HepG2 (cell line): ENCODE measurements around the gene HEXIM1. TPM values are rescaled to one million over a fixed set of nuclear protein-coding genes. Genes with fewer than 3 reads are reported as not detected.

Experiments
- ATAC-seq: fragments of 200-7000 bp; cut with Tn5 transposase; 3 replicates; pipeline ENCODE4 v1.9.1; 2020; ENCODE audit warnings: mild to moderate bottlenecking, moderate library complexity
- BruUV-seq: library from RNA; stranded (reverse); fragments of 400-500 nt; replicated peaks from 2 replicates; lab custom pipeline; 2021; lab: Mats Ljungman, UMichigan
- CTCF ChIA-PET: fragments of 300-600 bp; formaldehyde crosslinking; extraction: SDS; loops from one replicate; lab custom pipeline; 2021; ENCODE audit warnings: low total read pairs, inconsistent platforms, low intra/inter-chr PET ratio; lab: Yijun Ruan, JAX
- POLR2A ChIA-PET: fragments of 350-600 bp; sonication (Branson Sonifier 250); formaldehyde crosslinking; loops from one replicate; lab custom pipeline; 2020; ENCODE audit warnings: antibody characterized with exemption, inconsistent platforms; lab: Yijun Ruan, JAX
- DNase-seq: peaks from one replicate; pipeline ENCODE4 v3.0.0-alpha.2; 2015; ENCODE audit warnings: low spot score
- FAIRE-seq: peaks from 3 replicates; lab custom pipeline; 2011; peaks lifted over from hg19 to GRCh38; lab: Jason Lieb, UNC
- H2AFZ ChIP-seq: one replicate; pipeline ENCODE4 v1.6.1; 2011; ENCODE audit warnings: low read length, inconsistent platforms
- H3K27ac ChIP-seq: fragments of 300-600 bp; 3 replicates; pipeline ENCODE4 v1.8.0; 2011; ENCODE audit warnings: mixed run types, mild to moderate bottlenecking, mixed read lengths, low read length, inconsistent platforms; ENCODE audit not compliant: insufficient read depth; ENCODE audit errors: extremely low read length
- H3K27me3 ChIP-seq, 2 experiments: fragments of 200-600 bp in 1 of 2; 2 replicates in 1 of 2; 3 replicates in 1 of 2; pipeline versions ENCODE4 v1.6.0 to v1.8.0; 2011; ENCODE audit warnings: low read length in 2 of 2, mild to moderate bottlenecking in 2 of 2, moderate library complexity in 2 of 2, inconsistent platforms in 1 of 2; ENCODE audit not compliant: insufficient read depth in 2 of 2, control insufficient read depth in 1 of 2
- H3K36me3 ChIP-seq, 2 experiments: fragments of 200-600 bp in 1 of 2; replicated peaks in 1 of 2; 2 replicates in 1 of 2; 3 replicates in 1 of 2; pipeline versions ENCODE4 v1.5.1 to v1.8.0; 2011; ENCODE audit warnings: low read length in 2 of 2, inconsistent platforms in 1 of 2; ENCODE audit not compliant: insufficient read depth in 2 of 2, control insufficient read depth in 1 of 2
- H3K4me1 ChIP-seq: 2 replicates; pipeline ENCODE4 v1.5.1; 2012; ENCODE audit warnings: low read length, inconsistent platforms; ENCODE audit not compliant: insufficient read depth
- H3K4me2 ChIP-seq: 2 replicates; pipeline ENCODE4 v1.6.0; 2011; ENCODE audit warnings: low read depth, low read length, inconsistent platforms
- H3K4me3 ChIP-seq, 3 experiments: fragments of 200-600 bp in 1 of 3; sonication (generic), shearing (Covaris generic) in 1 of 3; replicated peaks in 1 of 3; 2 replicates each; pipeline ENCODE4 v1.5.1; 2011 to 2016; ENCODE audit warnings: low read length in 3 of 3, inconsistent platforms in 2 of 3, low read depth in 2 of 3, mild to moderate bottlenecking in 2 of 3, control low read depth in 1 of 3, mixed read lengths in 1 of 3; ENCODE audit not compliant: insufficient read depth in 1 of 3
- H3K79me2 ChIP-seq: one replicate; pipeline ENCODE4 v1.6.1; 2011; ENCODE audit warnings: low read length, inconsistent platforms; ENCODE audit not compliant: insufficient read depth
- H3K9ac ChIP-seq: 2 replicates; pipeline ENCODE4 v1.6.0; 2011; ENCODE audit warnings: mild to moderate bottlenecking, low read depth, low read length, inconsistent platforms; ENCODE audit not compliant: insufficient read depth
- H3K9me3 ChIP-seq: 2 replicates; pipeline ENCODE4 v1.5.1; 2012; ENCODE audit warnings: mild to moderate bottlenecking, low read length
- H4K20me1 ChIP-seq: 2 replicates; pipeline ENCODE4 v1.6.0; 2011; ENCODE audit warnings: inconsistent platforms, mild to moderate bottlenecking, low read length, moderate library complexity; ENCODE audit not compliant: insufficient read depth
- NR2C2 ChIP-seq: sonication (generic); formaldehyde crosslinking; IDR thresholded peaks from 2 replicates; pipeline ENCODE4 v1.4.0; 2020; ENCODE audit warnings: missing genetic modification reagents, mild to moderate bottlenecking, moderate library complexity, borderline replicate concordance
- RAD51 ChIP-seq: fragments of 450-650 bp; IDR thresholded peaks from 2 replicates; pipeline ENCODE4 v1.6.1; 2016; ENCODE audit warnings: borderline replicate concordance
- SNAI1 ChIP-seq: sonication (generic); formaldehyde crosslinking; IDR thresholded peaks from 2 replicates; pipeline ENCODE4 v1.5.0; 2020; ENCODE audit warnings: mild to moderate bottlenecking, missing genetic modification reagents, borderline replicate concordance
- TEAD3 ChIP-seq: optimal IDR thresholded peaks from 2 replicates; pipeline ENCODE3; 2016; ENCODE audit warnings: borderline replicate concordance
- ZNF260 ChIP-seq: sonication (generic); formaldehyde crosslinking; IDR thresholded peaks from 2 replicates; pipeline ENCODE4 v1.4.0; 2020; ENCODE audit warnings: missing genetic modification reagents, low read depth, mild to moderate bottlenecking, borderline replicate concordance
- ZNF460 ChIP-seq: sonication (generic); formaldehyde crosslinking; IDR thresholded peaks from 2 replicates; pipeline ENCODE4 v1.5.1; 2020; ENCODE audit warnings: missing genetic modification reagents, mild to moderate bottlenecking, borderline replicate concordance
- WGBS: methylation state at CpG from one replicate; pipeline ENCODE4 v1.1.6; 2017; ENCODE audit warnings: low lambda C conversion rate; 5-methylcytosine and 5-hydroxymethylcytosine counted together
- in situ Hi-C: cut with HindIII; loops from 2 replicates; pipeline ENCODE4 v1.10.0; 2017; ENCODE audit warnings: low pct_unique_long_range_greater_than_20kb; ENCODE audit not compliant: extremely low pct_ligation_motif_present
- intact Hi-C: fragments of 100-400 bp; cut with micrococcal nuclease; formaldehyde crosslinking; loops from one replicate; pipeline ENCODE4 v1.10.0; 2022; ENCODE audit not compliant: unreplicated experiment
- polyA plus RNA-seq, 8 experiments: library from polyadenylated mRNA; depleted of rRNA in 3 of 8; stranded (reverse) in 7 of 8; unstranded in 1 of 8; fragments of >200 nt; fragmentation: Illumina TruSeq in 4 of 8; extraction: Trizol in 4 of 8; gene quantifications; 2 replicates each; pipeline versions ENCODE4 v1.2.1 to v1.2.3, GENCODE V29; 2011 to 2016; ENCODE audit warnings: low read depth in 4 of 8, missing spikeins in 1 of 8, mixed read lengths in 1 of 8; ENCODE audit not compliant: insufficient read depth in 1 of 8
- total RNA-seq, 5 experiments: library from RNA; depleted of rRNA; stranded (reverse); fragments of >200 nt; fragmentation: Illumina TruSeq; extraction: Trizol; gene quantifications; 2 replicates each; pipeline ENCODE4 v1.2.3, GENCODE V29; 2016; ENCODE audit warnings: low read depth in 1 of 5
- TF ChIP-seq, protein P1 (sequence below): sonication (generic); formaldehyde crosslinking; IDR thresholded peaks from 2 replicates; pipeline ENCODE4 v1.4.0; 2020; ENCODE audit warnings: missing genetic modification reagents, borderline replicate concordance
- TF ChIP-seq, protein P2 (sequence below): sonication (generic); formaldehyde crosslinking; IDR thresholded peaks from 2 replicates; pipeline ENCODE4 v1.5.1; 2020; ENCODE audit warnings: missing genetic modification reagents, mild to moderate bottlenecking, borderline replicate concordance
- TF ChIP-seq, protein P3 (sequence below): sonication (generic); formaldehyde crosslinking; IDR thresholded peaks from 2 replicates; pipeline ENCODE4 v1.8.1; 2023; ENCODE audit warnings: mild to moderate bottlenecking, missing genetic modification reagents, borderline replicate concordance

The HEXIM1 gene
- total and polyA plus RNA-seq, 2 of the 13 experiments (the other 11 are each of a cell fraction or from before 2014, with no cell fraction given): 10.5 to 16.6 TPM

DNA sequence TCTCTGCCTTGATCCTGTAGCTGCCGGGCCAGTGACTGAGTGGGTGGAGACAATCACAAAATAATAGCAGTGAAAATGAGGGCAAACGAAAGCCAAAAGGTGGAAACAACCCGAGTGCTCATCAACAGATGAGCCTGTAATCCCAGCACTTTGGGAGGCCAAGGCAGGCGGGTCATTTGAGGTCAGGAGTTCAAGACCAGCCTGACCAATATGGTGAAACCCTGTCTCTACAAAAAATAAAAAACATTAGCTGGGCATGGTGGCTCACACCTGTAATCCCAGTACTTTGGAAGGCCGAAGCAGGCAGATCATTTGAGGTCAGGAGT lies 23.5 kb upstream of the HEXIM1 start (continued):
- TF ChIP-seq, protein P1, sequence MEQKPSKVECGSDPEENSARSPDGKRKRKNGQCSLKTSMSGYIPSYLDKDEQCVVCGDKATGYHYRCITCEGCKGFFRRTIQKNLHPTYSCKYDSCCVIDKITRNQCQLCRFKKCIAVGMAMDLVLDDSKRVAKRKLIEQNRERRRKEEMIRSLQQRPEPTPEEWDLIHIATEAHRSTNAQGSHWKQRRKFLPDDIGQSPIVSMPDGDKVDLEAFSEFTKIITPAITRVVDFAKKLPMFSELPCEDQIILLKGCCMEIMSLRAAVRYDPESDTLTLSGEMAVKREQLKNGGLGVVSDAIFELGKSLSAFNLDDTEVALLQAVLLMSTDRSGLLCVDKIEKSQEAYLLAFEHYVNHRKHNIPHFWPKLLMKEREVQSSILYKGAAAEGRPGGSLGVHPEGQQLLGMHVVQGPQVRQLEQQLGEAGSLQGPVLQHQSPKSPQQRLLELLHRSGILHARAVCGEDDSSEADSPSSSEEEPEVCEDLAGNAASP (CRISPR knock-in tag): peak; percentile 73; the same call in 1 of the 2 replicates
- TF ChIP-seq NR2C2 (CRISPR knock-in tag) (peak; percentile 33; the same call in 1 of the 2 replicates), SNAI1 (0 out of 2 replicates have a peak, but pooled peaks have one; percentile 3)
- TF ChIP-seq, protein P2, sequence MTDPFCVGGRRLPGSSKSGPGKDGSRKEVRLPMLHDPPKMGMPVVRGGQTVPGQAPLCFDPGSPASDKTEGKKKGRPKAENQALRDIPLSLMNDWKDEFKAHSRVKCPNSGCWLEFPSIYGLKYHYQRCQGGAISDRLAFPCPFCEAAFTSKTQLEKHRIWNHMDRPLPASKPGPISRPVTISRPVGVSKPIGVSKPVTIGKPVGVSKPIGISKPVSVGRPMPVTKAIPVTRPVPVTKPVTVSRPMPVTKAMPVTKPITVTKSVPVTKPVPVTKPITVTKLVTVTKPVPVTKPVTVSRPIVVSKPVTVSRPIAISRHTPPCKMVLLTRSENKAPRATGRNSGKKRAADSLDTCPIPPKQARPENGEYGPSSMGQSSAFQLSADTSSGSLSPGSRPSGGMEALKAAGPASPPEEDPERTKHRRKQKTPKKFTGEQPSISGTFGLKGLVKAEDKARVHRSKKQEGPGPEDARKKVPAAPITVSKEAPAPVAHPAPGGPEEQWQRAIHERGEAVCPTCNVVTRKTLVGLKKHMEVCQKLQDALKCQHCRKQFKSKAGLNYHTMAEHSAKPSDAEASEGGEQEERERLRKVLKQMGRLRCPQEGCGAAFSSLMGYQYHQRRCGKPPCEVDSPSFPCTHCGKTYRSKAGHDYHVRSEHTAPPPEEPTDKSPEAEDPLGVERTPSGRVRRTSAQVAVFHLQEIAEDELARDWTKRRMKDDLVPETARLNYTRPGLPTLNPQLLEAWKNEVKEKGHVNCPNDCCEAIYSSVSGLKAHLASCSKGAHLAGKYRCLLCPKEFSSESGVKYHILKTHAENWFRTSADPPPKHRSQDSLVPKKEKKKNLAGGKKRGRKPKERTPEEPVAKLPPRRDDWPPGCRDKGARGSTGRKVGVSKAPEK (CRISPR knock-in tag): 0 out of 2 replicates have a peak, but pooled peaks have one; percentile 2

DNA sequence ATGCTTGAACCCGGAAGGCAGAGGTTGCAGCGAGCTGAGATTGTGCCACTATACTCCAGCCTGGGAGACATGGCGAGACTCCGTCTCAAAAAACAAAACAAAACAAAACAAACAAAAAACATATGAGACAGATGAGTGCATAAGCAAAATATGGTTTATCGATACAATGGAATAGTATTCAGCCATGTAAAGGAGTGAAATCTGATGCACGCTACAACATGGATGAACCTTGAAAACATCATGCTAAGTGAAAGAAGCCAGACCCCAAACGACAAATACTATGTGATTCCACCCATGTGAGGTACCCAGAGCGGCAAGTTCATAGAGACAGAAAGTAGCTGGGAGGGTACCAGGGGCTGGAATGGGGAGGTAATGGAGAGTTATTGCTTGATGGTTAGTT lies 22.8 kb upstream of the HEXIM1 start:
- Histone ChIP-seq H3K4me2 (no peak overlapping the region), H3K79me2 (no peaks in the 10 kb centered on the region), H3K4me1 (peaks cover 80% of the 10 kb centered on the region), H3K27me3 (no peaks in the 10 kb centered on the region), H4K20me1 (no peaks in the 10 kb centered on the region), H3K9me3 (no peaks in the 10 kb centered on the region), H3K27ac (no peak overlapping the region), H3K9ac (no peak overlapping the region), H2AFZ (no peak overlapping the region), H3K36me3 (no peaks in the 10 kb centered on the region), H3K4me3 (no peak overlapping the region)
- intact Hi-C loops: no loop called here
- no TSS peak for BruUV-seq
- TF ChIP-seq RAD51 (0 out of 2 replicates have a peak, but pooled peaks have one; percentile 2), TEAD3 (CRISPR knock-in tag) (peak; percentile 19), ZNF260 (peak; percentile 99), ZNF460 (CRISPR knock-in tag) (0 out of 2 replicates have a peak, but pooled peaks have one; percentile 3)
- TF ChIP-seq, protein P3, sequence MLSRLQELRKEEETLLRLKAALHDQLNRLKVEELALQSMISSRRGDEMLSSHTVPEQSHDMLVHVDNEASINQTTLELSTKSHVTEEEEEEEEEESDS (CRISPR knock-in tag): no peak
- in situ Hi-C loops: no loop called here
- DNase-seq: no peak
- ATAC-seq: no peak
- WGBS: 97% methylated on average over 8 of the region's 8 CpGs
- FAIRE-seq: peak; percentile 34
- ChIA-PET CTCF (interaction anchor here (2.0 kb wide), 1 partner anchor 9 kb away, joined by 8 read pairs; the partner anchor contains the start of gene ACBD4), POLR2A (interaction anchor here (0.7 to 5.1 kb wide), 5 partner anchors 10 to 46 kb away, joined by 3 to 27 read pairs (median 14); partner anchors contain the start of genes ACBD4, HEXIM1 and HEXIM2)
